NCI-H2029 (cell line): ENCODE data around the gene TMEM109.

Experiments
- DNase-seq: peaks from one replicate; lab custom pipeline; 2025; lab: John Stamatoyannopoulos, UW

TMEM109 gene

GRCh38 chr11:60926500-60926899, 12.5 kb downstream of the TMEM109 start:
- DNase-seq, result no peak

- DNase-seq, result no peak
Measured at GRCh38 chr11:60927061-60927592, 13.2 kb downstream of the TMEM109 start.

GRCh38 chr11:60927600-60927999, 13.6 kb downstream of the TMEM109 start:
- DNase-seq, result no peak

GRCh38 chr11:60928563-60929001, 14.6 kb downstream of the TMEM109 start:
- no peak for DNase-seq

- DNase-seq, result no peak
Measured at GRCh38 chr11:60929764-60930163, 15.8 kb downstream of the TMEM109 start.

- DNase-seq, result no peak
Measured at GRCh38 chr11:60930394-60930793, 16.4 kb downstream of the TMEM109 start.

- no peak for DNase-seq
Measured at GRCh38 chr11:60931917-60932316, 18.0 kb downstream of the TMEM109 start.

- no peak for DNase-seq
Measured at GRCh38 chr11:60932605-60933356, 18.8 kb downstream of the TMEM109 start.

GRCh38 chr11:60933416-60934123, 19.6 kb downstream of the TMEM109 start:
- DNase-seq, result no peak

- no peak for DNase-seq
Measured at GRCh38 chr11:60934124-60934789, 20.3 kb downstream of the TMEM109 start.

- no peak for DNase-seq
Measured at GRCh38 chr11:60934790-60935605, 21.0 kb downstream of the TMEM109 start.

GRCh38 chr11:60935676-60936442, 21.9 kb downstream of the TMEM109 start:
- DNase-seq, result no peak

- no peak for DNase-seq
Measured at GRCh38 chr11:60936467-60937143, 22.6 kb downstream of the TMEM109 start.

- DNase-seq, result no peak
Measured at GRCh38 chr11:60937144-60937527, 23.2 kb downstream of the TMEM109 start.

- DNase-seq, result no peak
Measured at GRCh38 chr11:60937811-60938210, 23.9 kb downstream of the TMEM109 start.

GRCh38 chr11:60938500-60938899, 24.5 kb downstream of the TMEM109 start:
- DNase-seq, result no peak

- no peak for DNase-seq
Measured at GRCh38 chr11:60939301-60939700, 25.3 kb downstream of the TMEM109 start.

- DNase-seq, result no peak
Measured at GRCh38 chr11:60939855-60940254, 25.9 kb downstream of the TMEM109 start.

- DNase-seq, result no peak
Measured at GRCh38 chr11:60941371-60942119, 27.6 kb downstream of the TMEM109 start.

GRCh38 chr11:60942219-60942618, 28.3 kb downstream of the TMEM109 start:
- no peak for DNase-seq
